Left hindlimb (tissue), 1 donor: ENCODE data around the gene NFE2L3.
"Not testable (repeated sequence)": the region's sequence is repeated elsewhere in the genome, so short reads cannot be mapped to it uniquely, and the experiment has no call there.

Experiments
- DNase-seq: peaks from one replicate; pipeline ENCODE4 v3.0.0-alpha.2; 2018

The NFE2L3 gene, protein sequence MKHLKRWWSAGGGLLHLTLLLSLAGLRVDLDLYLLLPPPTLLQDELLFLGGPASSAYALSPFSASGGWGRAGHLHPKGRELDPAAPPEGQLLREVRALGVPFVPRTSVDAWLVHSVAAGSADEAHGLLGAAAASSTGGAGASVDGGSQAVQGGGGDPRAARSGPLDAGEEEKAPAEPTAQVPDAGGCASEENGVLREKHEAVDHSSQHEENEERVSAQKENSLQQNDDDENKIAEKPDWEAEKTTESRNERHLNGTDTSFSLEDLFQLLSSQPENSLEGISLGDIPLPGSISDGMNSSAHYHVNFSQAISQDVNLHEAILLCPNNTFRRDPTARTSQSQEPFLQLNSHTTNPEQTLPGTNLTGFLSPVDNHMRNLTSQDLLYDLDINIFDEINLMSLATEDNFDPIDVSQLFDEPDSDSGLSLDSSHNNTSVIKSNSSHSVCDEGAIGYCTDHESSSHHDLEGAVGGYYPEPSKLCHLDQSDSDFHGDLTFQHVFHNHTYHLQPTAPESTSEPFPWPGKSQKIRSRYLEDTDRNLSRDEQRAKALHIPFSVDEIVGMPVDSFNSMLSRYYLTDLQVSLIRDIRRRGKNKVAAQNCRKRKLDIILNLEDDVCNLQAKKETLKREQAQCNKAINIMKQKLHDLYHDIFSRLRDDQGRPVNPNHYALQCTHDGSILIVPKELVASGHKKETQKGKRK

DNA sequence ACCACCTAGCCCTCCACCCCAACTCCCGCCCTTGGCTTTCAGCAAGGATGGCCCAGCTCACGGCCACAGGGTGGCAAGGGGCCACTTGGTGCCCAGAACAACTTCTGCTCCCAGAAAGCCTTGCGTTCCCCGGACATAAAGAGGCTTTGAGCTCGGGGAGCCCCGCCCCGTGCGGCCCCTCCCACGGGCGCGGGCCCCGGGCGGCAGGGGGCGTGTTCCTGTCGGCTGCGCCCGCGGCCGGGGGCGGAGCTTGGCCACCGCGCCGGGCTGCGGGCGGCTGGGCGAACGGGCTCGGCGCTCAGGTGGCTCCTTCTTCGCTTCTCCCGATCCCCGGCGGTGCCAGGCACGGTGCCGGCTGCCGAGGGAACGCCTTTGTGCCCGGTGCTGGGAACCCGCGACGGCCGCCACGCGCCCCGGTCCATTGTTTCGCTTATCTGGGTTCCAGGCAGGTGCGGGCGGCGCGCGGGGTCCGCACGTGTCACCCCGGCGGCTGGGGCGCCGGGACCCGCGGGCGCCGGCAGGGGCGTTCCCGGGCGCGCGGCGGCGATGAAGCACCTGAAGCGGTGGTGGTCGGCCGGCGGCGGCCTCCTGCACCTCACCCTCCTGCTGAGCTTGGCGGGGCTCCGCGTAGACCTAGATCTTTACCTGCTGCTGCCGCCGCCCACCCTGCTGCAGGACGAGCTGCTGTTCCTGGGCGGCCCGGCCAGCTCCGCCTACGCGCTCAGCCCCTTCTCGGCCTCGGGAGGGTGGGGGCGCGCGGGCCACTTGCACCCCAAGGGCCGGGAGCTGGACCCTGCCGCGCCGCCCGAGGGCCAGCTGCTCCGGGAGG lies at the start of gene NFE2L3:
Gene NFE2L3, plus strand, starts transcription at position 246 of the 829 bp plus-strand sequence. Its CDS starts 301 bp downstream, at position 547.
- peak; percentile 56 for DNase-seq

DNA sequence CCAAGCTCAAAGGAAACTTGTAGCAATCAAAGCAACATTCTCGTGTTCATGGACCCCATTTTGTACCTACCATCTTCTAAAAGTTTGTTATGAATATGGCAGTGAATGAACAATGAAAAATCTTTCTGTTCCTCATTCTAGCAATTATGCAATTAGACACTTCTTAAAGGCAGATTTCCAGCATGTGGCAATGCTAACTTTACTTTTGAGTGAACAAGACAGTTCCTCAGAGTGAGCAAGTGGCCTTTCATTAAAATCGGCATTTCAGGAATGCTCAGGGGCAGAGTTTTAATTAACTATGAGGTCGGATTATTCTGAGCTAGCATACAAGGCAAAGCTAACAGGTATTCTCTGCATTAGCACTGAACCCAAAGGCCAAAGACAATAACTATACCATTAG lies 48.4 kb upstream of the NFE2L3 start:
- no peak for DNase-seq

DNA sequence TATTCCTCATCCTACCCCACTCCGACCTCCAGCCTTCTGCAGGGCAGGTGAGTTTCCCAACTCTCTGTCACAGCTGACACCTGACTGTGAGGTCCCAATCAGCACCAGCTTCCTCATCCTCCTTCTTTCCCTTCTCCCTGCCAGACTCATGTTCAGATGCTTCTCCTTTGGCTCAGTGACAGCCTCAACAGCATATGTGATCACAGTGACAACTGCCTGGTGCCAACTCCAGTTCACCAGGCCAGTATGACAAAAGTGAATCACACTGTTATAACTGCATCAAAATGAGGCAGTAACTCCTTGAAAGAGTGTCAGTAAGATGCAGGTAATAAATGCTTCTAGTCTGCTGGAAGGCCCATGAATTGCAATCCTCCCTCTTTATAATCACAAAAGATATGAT lies 46.8 kb upstream of the NFE2L3 start:
- DNase-seq = no peak

DNA sequence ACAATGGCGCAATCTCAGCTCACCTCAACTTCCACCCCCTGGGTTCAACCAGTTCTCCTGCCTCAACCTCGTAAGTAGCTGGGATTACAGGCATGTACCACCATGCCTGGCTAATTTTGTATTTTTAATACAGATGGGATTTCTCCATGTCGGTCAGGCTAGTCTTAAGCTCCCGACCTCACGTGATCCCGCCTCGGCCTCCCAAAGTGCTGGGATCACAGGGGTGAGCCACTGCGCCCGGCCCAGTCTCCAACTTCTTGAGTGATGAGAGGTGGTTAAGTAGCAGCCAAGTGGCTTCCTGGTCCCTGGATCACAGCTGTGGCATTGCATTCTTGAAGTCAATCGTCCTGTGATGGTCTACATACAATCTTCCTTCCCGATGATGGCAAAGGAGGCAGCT lies 46.1 kb upstream of the NFE2L3 start:
- no peak for DNase-seq

DNA sequence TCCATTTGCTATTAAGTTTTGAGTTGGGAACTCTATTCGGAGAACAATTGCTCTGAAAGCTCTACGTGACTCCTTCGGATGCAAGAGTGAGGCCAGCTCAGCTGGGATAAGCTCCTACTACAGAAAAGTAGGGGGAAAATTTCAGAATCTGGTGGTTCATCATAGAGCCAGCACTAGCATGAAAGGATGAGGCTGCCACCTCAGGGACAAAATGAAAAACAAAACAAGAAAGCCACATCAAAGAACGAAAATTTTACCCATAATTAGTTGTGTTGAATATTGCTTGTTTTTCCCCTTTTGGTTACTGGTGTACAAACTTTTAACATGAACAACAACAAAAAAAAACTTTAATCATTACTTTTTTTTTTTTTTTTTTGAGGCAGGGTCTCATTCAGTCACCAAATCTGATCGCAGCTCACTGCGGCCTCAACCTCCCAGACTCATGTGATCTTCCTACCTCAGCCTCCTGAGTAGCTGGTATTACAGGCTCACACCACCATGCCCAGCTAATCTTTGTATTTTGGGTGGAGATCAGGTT lies 39.7 kb upstream of the NFE2L3 start:
- DNase-seq = no peak

DNA sequence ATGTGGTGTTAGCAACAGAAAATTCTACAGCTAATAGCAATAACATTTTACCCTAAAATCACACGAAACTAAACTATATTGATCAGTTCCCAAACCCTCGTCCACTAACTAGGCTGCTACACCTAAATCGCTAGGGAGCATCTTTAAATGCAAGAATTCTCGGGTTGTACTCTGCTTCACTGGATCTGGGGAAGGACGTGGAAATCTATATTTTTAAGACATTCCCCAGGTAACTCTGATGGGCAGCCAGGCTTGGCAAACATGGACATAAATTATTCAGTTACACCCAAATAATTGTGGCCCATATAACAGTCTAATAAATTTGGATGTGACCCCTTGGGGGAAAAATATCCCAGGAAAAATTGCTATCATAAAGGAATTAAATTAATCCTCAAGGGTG lies 36.3 kb upstream of the NFE2L3 start:
- no peak for DNase-seq

DNA sequence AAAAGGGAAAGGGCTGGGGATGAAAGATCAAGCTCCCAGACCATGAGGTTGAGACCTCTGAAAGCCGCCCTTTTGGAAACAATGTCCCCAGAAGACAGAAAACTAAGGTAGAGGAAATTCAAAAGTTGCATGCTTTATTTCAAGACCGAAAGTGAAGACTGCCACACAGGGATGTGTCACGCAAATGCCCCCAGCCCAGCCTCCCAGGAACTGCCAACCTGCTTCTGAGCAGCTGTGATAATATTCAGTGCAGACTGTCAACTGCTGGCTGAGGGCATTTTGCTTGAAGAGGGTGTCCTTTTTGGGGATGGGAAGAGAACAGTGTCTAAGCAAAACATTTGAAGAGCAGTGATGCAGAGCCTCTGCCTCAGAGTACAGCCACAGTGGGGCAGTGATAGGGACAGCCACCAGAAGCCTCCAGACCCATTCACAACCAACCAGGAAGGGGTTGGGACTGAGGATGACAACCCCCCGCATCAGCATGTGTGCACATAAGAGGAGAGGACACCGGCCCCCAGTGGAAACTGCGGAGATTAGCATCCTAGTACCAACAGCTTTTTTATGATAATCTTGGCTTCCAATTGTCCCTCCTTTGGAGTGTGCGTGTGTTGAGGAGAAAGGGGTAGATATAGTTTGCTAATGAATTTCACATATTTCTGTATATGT lies 34.7 kb upstream of the NFE2L3 start:
- DNase-seq = no peak

DNA sequence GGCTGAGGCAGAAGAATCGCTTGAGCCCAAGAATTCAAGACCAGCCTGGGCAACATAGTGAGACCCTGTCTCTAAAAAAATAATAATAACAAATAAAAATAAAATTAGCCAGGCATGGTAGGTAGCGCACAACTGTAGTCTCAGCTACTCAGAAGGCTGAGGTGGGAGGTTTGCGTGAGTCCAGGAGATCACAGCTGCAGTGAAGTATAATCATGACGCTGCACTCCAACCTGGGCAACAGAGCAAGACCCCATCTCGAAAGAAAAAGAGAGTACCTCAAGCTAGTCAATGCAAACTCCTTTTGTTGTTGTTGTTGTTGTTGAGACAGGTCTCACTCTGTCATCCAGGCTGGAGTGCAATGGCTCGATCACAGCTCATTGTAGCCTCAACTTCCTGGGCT lies 34.0 kb upstream of the NFE2L3 start:
- DNase-seq = no peak

DNA sequence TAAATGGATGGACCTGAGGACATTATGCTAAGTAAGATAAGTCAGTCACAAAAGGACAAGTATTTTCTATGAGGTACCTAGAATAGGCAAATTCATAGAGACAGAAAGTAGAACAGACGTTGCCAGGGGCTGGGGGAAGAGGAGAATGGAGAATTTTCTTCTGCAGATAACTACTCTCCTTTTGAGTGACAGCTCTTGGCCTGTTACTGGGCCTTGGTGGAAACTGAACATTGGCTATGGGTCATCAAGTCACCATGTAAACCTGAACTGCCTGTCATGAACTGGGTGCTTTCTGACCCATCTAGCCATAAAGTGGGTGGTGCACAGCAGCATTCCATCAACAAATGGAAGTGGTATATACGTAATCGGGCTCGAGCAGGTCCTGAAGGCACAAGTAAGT lies 29.3 kb upstream of the NFE2L3 start:
- DNase-seq = no peak

DNA sequence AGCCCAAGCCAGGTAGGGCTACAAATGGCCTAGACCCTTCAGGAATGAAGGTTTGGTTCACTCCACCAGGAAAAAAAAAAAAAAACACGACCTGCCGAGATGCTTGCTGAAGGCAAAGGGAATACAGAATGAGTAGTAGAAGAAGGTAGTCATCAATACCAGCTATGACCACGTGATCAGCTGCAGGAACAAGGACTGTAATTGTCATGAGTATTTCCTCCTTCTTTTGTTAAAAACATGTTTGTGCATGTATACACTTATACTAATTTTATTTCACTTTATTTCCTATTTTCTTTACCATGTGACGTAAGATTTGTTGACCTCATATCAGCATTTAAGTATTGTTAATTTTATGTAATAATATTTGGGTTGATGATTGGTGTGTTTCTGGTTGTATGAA lies 27.2 kb upstream of the NFE2L3 start:
- DNase-seq = not testable (repeated sequence)

DNA sequence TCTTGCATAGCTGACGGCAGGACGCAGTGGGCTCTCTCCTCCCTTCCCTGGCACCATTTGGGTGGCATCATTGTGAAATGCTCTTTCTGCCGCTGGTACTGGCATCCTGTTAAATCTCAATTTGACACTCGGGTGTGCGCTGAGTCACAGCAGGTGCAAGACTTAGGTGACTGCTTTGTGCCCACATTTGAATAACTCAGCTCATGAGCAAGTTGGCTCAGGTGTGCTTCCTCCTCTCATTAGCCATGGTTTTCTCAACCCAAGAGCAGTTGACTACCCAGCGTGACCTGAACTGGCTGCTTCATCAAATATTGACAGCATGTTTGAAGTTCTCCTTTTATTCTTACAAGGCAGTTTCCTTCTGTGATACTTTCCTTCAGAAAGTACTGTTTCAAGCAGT lies 24.6 kb upstream of the NFE2L3 start:
- DNase-seq = no peak

DNA sequence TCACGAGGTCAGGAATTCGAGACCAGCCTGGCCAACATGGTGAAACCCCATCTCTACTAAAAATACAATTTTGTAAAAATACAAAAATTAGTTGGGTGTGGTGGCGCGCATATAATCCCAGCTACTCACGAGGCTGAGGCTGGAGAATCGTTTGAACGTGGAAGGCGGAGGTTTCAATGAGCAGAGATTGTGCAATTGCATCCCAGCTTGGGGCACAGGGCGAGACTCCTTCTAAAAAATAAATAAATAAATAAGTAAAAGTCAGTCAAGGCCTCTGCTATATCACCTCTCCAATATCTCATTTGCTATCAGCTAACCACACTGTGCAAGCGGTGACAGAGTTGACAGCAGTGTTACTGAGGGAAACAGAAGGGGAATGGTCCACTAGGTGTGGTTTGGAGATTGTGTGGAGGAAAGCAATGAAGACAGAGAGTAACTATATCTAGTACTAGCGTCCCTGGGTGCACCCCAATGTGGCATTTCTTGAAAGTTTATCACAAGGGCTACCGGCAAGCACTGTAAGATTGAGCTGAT lies 20.9 kb upstream of the NFE2L3 start:
- no peak for DNase-seq

DNA sequence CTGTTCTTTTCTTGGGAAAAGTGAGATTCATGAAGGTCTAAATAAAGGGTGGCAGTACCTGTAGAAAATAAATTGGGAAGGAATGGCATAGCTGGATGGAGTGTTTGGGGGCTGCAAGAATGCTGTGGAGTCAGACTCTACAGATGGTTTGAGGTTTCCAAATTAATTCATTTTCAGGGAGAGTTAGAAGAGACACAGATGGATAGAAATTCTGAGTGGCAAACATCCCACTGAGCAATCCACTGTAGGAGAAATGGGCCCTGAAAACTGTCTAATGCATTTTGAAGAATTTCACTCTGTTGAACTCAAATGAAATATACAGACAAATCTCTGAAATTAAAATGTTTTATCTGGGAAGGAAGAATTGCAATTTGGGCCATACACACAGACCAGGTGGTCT lies 16.9 kb upstream of the NFE2L3 start:
- DNase-seq = no peak

DNA sequence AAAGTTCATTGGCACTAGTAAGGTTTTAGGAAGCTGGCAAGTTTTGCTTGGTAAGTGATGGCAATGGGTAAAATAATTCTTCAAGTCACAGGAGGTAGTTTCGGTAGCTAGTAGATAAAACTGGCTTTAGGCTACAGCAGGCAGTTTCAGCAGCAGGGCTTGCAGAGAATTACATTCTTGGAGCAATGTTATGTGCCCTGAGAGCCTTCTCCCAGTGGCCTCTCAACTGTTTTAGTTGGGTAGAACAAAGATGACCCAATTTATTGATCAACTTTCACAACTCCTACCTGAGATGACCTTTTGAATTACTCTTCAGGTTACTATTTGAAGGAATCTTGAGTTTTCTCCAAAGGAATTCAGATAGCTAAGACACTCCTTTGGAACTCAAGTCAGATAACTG lies 16.4 kb upstream of the NFE2L3 start:
- DNase-seq = no peak

DNA sequence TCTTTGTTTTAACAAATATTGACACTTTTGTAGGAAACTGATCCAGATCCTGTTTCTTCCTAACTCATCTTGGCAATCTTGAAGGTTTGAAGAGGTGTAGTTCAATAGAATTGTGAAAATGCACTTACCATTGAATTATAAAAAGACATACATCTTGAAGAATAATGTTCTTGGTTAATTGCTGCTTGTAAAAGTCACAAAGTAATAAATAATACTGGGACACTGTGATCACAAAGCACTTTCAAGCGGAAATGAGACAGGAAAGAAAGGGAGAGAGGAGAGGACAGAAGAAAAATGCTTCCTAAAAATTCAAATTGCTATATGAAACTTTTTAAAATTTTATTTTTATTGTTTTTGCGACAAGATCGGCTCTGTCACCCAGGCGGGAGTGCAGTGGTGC lies 15.2 kb upstream of the NFE2L3 start:
- no peak for DNase-seq

DNA sequence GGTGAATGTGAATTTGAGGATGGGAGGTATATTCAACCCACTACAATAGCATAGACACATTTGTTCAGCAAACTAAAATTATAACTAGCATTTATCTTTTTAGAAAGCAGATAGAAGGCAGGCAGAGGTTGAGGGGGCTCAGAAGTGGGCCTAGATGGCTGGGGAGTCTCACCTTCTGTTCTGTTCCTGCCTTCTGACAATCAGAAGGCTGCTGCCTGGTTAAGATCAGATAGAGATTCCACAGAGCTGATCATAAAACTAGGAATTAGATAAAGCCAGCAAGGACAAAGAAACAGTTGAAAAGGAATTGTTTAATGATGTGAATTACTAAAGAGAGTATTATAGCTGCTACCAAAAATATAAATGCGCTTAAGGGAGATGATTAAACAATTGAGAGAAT lies 11.6 kb upstream of the NFE2L3 start:
- DNase-seq = no peak

DNA sequence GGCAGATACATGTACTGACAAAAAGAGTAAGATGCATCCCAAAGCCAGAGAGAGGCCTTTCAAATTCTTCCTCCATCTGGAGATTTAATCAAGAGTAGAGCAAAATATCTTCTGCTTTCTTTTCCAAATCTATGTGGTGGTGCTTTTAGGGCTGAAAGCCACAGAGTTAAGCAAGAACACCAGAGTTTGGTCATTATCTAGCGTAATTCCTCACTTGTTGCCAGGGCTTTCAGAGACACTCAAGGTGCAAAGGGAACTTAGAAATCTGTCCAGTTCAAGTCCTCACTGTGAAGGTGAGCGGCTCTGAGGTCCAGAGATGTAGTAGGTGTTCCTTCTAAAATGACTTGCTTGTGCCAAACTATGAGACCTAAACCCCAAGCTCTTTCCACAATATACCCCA lies 10.9 kb upstream of the NFE2L3 start:
- DNase-seq = no peak

DNA sequence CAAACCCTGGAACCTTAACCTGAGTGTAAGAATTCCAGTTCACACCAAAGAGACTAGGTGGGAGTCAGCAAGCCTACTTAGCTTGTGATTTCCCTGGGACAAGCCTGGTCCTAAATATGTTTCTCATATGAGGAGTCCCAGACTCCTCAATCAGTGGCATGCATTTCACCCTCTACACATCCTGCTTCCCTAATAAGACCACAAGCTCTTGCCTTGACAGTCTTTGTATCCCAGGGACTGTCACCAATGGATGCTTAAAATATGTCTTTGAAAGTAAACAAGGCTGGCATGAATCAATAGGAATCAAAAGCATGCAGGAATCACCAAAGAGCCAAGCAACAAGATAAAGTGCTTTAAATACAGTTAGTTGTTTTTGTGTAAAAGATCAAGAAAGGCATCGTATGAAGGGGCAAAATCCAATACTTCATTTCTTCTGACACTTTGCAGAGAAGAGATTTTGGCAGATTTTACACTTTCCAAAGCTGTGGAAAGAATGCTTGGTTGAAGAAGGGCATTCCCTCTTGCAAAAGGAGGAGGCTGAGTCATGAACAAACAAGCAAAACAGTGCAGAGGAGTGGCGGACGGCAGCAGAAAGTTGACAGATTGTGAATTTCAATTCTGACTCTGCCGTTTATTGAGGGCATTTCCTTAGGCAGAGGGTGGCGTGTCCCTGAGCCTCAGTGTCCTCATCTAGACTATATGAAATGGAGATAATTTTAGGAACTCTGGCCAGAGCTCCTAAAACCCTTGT lies 8.5 kb upstream of the NFE2L3 start:
- no peak for DNase-seq

DNA sequence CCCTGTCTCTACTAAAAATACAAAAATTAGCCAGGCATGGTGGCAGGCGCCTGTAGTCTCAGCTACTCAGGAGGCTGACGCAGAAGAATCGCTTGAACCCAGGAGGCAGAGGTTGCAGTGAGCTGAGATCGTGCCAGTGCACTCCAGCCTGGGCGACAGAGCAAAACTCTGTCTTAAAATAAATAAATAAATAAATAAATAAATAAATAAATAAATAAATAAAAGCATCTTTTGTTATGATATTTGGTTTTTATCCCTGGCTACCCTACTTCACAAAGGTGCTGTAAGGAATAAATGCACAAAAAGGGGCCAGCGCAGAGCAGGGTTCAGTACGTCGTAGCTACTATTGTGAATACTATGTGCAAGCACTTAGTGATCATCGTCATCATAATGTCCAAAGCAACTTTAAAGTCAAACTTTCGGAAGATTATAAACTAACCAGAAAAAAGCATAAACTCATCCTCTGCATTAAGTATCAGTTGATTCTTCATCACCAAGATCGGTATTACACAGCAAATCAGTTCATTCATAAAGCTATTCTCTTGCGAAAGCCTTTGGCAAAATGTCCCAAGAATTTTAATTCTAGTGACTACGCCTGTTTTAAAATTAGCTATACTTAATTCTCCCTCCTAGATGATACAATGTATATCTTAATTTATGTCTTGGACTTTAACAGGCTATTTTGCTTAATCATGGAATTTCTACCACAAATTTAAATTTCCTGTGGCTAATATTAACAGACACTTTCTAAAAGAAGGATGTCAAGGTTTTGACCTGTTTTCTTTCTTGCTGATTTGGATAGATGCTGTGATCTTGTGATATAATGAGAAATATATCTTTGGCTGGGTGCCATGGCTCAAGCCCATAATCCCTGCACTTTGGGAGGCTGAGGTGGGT lies 7.6 kb upstream of the NFE2L3 start:
- no peak for DNase-seq

DNA sequence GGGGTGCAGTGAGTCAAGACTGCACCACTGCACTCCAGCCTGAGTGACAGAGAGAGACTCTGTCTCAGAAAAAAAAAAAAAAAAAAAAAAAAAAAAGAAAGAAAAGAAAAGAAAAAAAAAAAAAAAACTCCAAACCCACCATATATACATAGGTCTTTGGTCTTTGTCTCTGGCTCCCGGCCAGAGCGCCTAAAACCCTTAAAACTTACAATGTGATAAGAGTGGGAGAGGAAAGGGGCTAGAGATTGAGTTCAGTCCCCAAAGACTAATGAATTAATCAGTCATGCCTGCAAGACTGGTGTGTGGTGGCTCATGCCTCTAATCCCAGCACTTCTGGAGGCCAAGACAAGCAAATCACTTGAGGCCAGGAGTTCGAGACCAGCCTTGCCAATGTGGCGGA lies 6.8 kb upstream of the NFE2L3 start:
- DNase-seq = no peak

DNA sequence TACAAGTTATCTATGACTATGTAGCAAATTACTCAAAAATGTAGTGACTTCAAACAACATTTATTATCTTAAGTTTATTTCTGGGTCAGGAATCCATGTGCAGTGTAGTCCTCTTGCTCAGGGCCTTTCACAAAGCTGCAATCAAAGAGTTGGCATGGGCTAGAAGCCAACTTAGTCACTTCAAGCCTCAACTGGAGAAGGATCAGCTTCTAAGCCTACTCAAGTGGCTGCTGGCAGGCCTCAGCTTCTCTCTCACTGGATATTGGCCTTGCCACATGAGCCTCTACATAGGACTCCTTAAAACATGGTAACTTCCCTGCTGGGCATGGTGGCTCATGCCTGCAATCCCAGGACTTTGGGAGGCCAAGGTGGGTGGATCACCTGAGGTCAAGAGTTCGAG lies 5.0 kb upstream of the NFE2L3 start:
- DNase-seq = no peak
